ENCODE measurements around the gene CD247. TPM values are rescaled to one million over a fixed set of nuclear protein-coding genes. Genes with fewer than 3 reads are reported as not detected.

The CD247 gene
- total RNA-seq, 1 experiment from 2014 or later, result 0.44 TPM

DNA sequence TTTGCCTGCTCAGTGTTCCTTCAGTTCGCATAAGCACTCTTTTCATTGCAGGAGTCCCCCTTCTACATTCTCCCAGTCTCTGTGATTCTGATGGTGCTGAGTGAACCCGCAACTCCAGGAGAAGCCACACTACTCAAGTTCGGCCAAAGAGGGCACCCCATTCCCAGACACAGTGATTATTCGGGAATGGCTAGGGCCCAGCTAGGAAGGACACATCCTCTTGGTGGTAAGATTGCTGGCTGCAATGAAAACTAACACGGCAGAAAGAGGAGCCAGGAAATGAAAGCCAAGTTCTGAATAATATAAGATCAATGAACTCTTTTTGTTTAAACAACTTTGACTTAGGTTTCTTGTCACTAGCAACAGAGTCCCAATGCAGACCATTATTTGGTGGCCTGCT is 20.3 kb upstream of the CD247 start:
- ATAC-seq (peak; percentile 64), DNase-seq (ENCODE audit: low read depth, low spot score) (no peak)
- intact Hi-C loops (cut with micrococcal nuclease; ENCODE audit: unreplicated experiment) (loop anchor here (5.0 to 10.0 kb wide), 2 partner anchors 274 to 471 kb away; no protein-coding TSS in a partner anchor), in situ Hi-C loops (cut with HindIII; ENCODE audit: low pct_unique_long_range_greater_than_20kb, low sequenced_read_pairs) (no loop called here)
- Histone ChIP-seq H3K4me3 (ENCODE audit: low read depth in 2 of 2, low read length in 2 of 2) (no peak overlapping the region), H3K36me3 (ENCODE audit: control insufficient read depth, insufficient read depth, low read length) (no peaks in the 10 kb centered on the region), H3K27me3 (ENCODE audit: control insufficient read depth, insufficient read depth, low read length) (no peaks in the 10 kb centered on the region), H3K9me3 (ENCODE audit: control insufficient read depth, insufficient read depth, low read depth, low read length) (no peaks in the 10 kb centered on the region), H3K27ac (ENCODE audit: low read length) (no peak overlapping the region), H3K4me1 (ENCODE audit: control insufficient read depth, insufficient read depth, low read length) (no peaks in the 10 kb centered on the region)
- ChIA-PET POLR2A (no interaction called here), CTCF (no interaction called here)
- TF ChIP-seq POLR2AphosphoS5 (IDR thresholded peaks at IDR 0.05; ENCODE audit: low read depth, low read length), result no peak
- TF ChIP-seq, protein P1, sequence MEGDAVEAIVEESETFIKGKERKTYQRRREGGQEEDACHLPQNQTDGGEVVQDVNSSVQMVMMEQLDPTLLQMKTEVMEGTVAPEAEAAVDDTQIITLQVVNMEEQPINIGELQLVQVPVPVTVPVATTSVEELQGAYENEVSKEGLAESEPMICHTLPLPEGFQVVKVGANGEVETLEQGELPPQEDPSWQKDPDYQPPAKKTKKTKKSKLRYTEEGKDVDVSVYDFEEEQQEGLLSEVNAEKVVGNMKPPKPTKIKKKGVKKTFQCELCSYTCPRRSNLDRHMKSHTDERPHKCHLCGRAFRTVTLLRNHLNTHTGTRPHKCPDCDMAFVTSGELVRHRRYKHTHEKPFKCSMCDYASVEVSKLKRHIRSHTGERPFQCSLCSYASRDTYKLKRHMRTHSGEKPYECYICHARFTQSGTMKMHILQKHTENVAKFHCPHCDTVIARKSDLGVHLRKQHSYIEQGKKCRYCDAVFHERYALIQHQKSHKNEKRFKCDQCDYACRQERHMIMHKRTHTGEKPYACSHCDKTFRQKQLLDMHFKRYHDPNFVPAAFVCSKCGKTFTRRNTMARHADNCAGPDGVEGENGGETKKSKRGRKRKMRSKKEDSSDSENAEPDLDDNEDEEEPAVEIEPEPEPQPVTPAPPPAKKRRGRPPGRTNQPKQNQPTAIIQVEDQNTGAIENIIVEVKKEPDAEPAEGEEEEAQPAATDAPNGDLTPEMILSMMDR (IDR thresholded peaks at IDR 0.05), result peak; percentile 35
- no TSS peak for BruUV-seq (replicated peaks)

DNA sequence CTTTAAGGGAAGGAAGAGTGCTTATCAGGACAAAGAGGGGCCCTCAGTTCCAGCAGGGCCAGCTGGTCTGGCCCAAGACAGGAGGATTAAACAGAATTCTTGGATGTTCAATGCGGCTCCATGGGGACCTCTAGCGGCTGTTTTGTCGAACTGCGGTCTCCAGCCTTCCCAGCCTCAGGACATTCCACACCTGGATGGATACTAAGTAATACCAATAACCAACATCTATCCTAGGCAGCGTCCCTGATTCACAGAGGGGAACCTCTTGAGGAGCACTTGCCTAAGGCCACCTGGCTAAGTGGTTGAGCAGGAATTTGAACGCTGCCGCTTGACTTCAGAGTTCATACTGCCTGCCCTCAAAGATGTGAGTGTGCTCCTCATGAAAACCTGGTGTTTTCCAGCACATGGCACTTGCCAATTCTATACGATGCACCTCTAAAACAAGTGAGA is 15.5 kb upstream of the CD247 start:
- H3K36me3 ChIP-seq (ENCODE audit: control insufficient read depth, insufficient read depth, low read length), result no peaks in the 10 kb centered on the region
- in situ Hi-C loops (cut with HindIII; ENCODE audit: low pct_unique_long_range_greater_than_20kb, low sequenced_read_pairs), result no loop called here
- H3K27me3 ChIP-seq (ENCODE audit: control insufficient read depth, insufficient read depth, low read length), result no peaks in the 10 kb centered on the region; the same call in 1 of the 2 replicates
- no peak overlapping the region for H3K4me3 ChIP-seq (ENCODE audit: low read depth in 2 of 2, low read length in 2 of 2)
- intact Hi-C loops (cut with micrococcal nuclease; ENCODE audit: unreplicated experiment), result loop anchor here (5.0 to 10.0 kb wide), 3 partner anchors 77 to 269 kb away; no protein-coding TSS in a partner anchor
- CTCF ChIA-PET, result interaction anchor here (0.5 to 1.1 kb wide), 3 partner anchors 264 to 313 kb away, joined by 3 to 13 read pairs (median 3); partner anchors contain the start of gene POU2F1
- POLR2A ChIA-PET, result interaction anchor here (0.5 kb wide), 1 partner anchor 314 kb away, joined by 5 read pairs; no protein-coding TSS in a partner anchor
- DNase-seq (ENCODE audit: low read depth, low spot score) (peak; percentile 48), ATAC-seq (peak; percentile 92)
- H3K4me1 ChIP-seq (ENCODE audit: control insufficient read depth, insufficient read depth, low read length), result no peaks in the 10 kb centered on the region
- no peaks in the 10 kb centered on the region for H3K9me3 ChIP-seq (ENCODE audit: control insufficient read depth, insufficient read depth, low read depth, low read length)
- BruUV-seq (replicated peaks), result no TSS peak
- H3K27ac ChIP-seq (ENCODE audit: low read length), result no peak overlapping the region
- TF ChIP-seq, protein P2, sequence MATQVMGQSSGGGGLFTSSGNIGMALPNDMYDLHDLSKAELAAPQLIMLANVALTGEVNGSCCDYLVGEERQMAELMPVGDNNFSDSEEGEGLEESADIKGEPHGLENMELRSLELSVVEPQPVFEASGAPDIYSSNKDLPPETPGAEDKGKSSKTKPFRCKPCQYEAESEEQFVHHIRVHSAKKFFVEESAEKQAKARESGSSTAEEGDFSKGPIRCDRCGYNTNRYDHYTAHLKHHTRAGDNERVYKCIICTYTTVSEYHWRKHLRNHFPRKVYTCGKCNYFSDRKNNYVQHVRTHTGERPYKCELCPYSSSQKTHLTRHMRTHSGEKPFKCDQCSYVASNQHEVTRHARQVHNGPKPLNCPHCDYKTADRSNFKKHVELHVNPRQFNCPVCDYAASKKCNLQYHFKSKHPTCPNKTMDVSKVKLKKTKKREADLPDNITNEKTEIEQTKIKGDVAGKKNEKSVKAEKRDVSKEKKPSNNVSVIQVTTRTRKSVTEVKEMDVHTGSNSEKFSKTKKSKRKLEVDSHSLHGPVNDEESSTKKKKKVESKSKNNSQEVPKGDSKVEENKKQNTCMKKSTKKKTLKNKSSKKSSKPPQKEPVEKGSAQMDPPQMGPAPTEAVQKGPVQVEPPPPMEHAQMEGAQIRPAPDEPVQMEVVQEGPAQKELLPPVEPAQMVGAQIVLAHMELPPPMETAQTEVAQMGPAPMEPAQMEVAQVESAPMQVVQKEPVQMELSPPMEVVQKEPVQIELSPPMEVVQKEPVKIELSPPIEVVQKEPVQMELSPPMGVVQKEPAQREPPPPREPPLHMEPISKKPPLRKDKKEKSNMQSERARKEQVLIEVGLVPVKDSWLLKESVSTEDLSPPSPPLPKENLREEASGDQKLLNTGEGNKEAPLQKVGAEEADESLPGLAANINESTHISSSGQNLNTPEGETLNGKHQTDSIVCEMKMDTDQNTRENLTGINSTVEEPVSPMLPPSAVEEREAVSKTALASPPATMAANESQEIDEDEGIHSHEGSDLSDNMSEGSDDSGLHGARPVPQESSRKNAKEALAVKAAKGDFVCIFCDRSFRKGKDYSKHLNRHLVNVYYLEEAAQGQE (IDR thresholded peaks at IDR 0.05; ENCODE audit: insufficient read depth in 1 of 2, low read depth in 2 of 2, low read length in 1 of 2), result no peak
- TF ChIP-seq, protein P1 (IDR thresholded peaks at IDR 0.05), result peak; percentile 94
- TF ChIP-seq SIN3A (IDR thresholded peaks at IDR 0.05; ENCODE audit: borderline replicate concordance, insufficient read depth, low read depth, low read length) (no peak), POLR2AphosphoS5 (IDR thresholded peaks at IDR 0.05; ENCODE audit: low read depth, low read length) (no peak), TCF7L2 (IDR thresholded peaks at IDR 0.05; ENCODE audit: low read depth, low read length) (no peak)

All from Panc1 (cell line).